ENCODE results near the gene SDK2. TPM values are rescaled to one million over a fixed set of nuclear protein-coding genes. Genes with fewer than 3 reads are reported as not detected.

SDK2 gene
- total RNA-seq, 2 donors from 2014 or later = 0.26 to 0.33 TPM

DNA sequence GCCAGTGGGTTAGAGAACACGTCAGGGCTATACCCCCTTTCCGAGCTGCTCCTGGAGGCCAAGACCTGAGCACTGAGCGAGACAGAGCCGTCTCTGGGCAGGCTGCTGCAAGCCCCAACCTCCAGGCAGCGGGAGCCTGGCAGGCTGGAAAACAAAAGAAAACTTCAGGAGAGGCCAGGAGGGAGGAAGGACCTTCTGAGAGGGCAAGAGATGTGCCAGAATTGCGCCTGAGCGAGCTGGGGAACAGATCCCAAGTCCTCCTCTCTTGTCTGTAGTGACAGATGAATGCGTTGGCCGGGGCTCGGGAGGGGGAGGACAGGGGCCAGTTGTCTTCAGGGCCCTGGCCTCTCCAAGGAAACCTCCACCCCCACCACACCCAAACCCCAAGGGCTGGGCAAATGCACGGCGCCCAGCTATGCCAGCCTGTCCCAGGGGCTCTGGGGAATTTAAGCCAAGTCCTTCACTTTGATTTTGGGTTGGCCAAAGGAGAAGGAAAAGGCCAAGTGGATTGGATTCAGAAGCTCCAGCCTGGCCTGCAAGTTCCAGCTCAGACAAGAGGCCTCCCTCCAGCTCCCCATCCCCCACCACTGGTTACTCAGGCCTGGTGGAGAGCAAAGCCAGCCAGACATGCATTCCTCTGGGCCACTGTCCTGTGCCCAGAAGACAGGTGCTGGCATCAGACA is 18.1 kb downstream of the SDK2 start:
- intact Hi-C loops (cut with DNase I) = no loop called here
- no peak for DNase-seq
- no peaks in the 10 kb centered on the region for H3K36me3 ChIP-seq (replicated peaks in 1 of 2; ENCODE audit: insufficient read depth in 1 of 2, low read depth in 2 of 2)
- H3K4me1 ChIP-seq = no peaks in the 10 kb centered on the region
- no peak overlapping the region for H3K27ac ChIP-seq
- no peak for ATAC-seq
- 73 to 76% methylated on average over 11 of the region's 12 CpGs for WGBS, 2 donors
- H3K27me3 ChIP-seq = no peaks in the 10 kb centered on the region
- TF ChIP-seq POLR2A (IDR thresholded peaks at IDR 0.05) = no peak
- TF ChIP-seq, protein P1, sequence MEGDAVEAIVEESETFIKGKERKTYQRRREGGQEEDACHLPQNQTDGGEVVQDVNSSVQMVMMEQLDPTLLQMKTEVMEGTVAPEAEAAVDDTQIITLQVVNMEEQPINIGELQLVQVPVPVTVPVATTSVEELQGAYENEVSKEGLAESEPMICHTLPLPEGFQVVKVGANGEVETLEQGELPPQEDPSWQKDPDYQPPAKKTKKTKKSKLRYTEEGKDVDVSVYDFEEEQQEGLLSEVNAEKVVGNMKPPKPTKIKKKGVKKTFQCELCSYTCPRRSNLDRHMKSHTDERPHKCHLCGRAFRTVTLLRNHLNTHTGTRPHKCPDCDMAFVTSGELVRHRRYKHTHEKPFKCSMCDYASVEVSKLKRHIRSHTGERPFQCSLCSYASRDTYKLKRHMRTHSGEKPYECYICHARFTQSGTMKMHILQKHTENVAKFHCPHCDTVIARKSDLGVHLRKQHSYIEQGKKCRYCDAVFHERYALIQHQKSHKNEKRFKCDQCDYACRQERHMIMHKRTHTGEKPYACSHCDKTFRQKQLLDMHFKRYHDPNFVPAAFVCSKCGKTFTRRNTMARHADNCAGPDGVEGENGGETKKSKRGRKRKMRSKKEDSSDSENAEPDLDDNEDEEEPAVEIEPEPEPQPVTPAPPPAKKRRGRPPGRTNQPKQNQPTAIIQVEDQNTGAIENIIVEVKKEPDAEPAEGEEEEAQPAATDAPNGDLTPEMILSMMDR (IDR thresholded peaks at IDR 0.05) = no peak
- no peaks in the 10 kb centered on the region for H3K9me3 ChIP-seq
- H3K4me3 ChIP-seq = no peak overlapping the region

DNA sequence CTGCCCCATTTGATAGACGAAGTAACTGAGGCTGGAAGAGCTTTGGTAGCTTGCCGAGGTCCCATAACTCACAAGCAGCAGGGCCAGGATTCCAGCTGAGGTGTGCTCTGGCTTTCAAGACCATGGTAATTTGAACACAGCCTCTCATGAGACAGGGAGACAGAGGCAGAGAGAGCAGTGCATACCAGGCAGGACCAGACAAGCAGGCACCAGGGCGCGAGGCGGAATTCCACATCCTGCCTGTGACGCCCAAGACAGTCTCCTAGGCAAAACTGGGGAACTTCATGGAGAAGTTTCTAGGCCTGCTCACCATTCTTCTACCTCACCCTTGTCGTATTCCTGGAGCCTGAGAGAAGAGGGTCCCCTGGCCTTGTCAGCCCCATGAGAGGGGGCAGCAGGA is 19.2 kb downstream of the SDK2 start:
- DNase-seq (no peak), ATAC-seq (no peak)
- TF ChIP-seq, protein P1 (IDR thresholded peaks at IDR 0.05) = no peak
- TF ChIP-seq POLR2A (IDR thresholded peaks at IDR 0.05) = no peak
- H3K9me3 ChIP-seq = no peaks in the 10 kb centered on the region
- WGBS, 2 donors = 68 to 85% methylated on average over 7 of the region's 7 CpGs
- H3K27me3 ChIP-seq = no peaks in the 10 kb centered on the region
- no peaks in the 10 kb centered on the region for H3K36me3 ChIP-seq (replicated peaks in 1 of 2; ENCODE audit: insufficient read depth in 1 of 2, low read depth in 2 of 2)
- H3K27ac ChIP-seq = no peak overlapping the region
- H3K4me3 ChIP-seq = no peak overlapping the region
- no peaks in the 10 kb centered on the region for H3K4me1 ChIP-seq
- intact Hi-C loops (cut with DNase I) = no loop called here

GRCh38 chr17:73624496-73624988 is 19.7 kb downstream of the SDK2 start:
- Histone ChIP-seq H3K4me3 (no peak overlapping the region), H3K36me3 (replicated peaks in 1 of 2; ENCODE audit: insufficient read depth in 1 of 2, low read depth in 2 of 2) (no peaks in the 10 kb centered on the region), H3K4me1 (no peaks in the 10 kb centered on the region), H3K27ac (no peak overlapping the region), H3K9me3 (no peaks in the 10 kb centered on the region), H3K27me3 (no peaks in the 10 kb centered on the region)
- intact Hi-C loops (cut with DNase I) = no loop called here
- TF ChIP-seq, protein P1 (IDR thresholded peaks at IDR 0.05) = no peak
- no peak for TF ChIP-seq POLR2A (IDR thresholded peaks at IDR 0.05)
- no peak for ATAC-seq
- WGBS, 2 donors = 74 to 75% methylated on average over 7 of the region's 7 CpGs
- DNase-seq = no peak

GRCh38 chr17:73623818-73624217 is 20.4 kb downstream of the SDK2 start:
- DNase-seq (no peak), ATAC-seq (no peak)
- H3K36me3 ChIP-seq (replicated peaks in 1 of 2; ENCODE audit: insufficient read depth in 1 of 2, low read depth in 2 of 2) = no peaks in the 10 kb centered on the region
- H3K4me3 ChIP-seq = no peak overlapping the region
- no peaks in the 10 kb centered on the region for H3K9me3 ChIP-seq
- H3K27me3 ChIP-seq = no peaks in the 10 kb centered on the region
- WGBS, 2 donors = 46 to 57% methylated on average over 3 of the region's 3 CpGs
- H3K4me1 ChIP-seq = no peaks in the 10 kb centered on the region
- no peak overlapping the region for H3K27ac ChIP-seq
- intact Hi-C loops (cut with DNase I) = no loop called here
- no peak for TF ChIP-seq POLR2A (IDR thresholded peaks at IDR 0.05)
- TF ChIP-seq, protein P1 (IDR thresholded peaks at IDR 0.05) = no peak

DNA sequence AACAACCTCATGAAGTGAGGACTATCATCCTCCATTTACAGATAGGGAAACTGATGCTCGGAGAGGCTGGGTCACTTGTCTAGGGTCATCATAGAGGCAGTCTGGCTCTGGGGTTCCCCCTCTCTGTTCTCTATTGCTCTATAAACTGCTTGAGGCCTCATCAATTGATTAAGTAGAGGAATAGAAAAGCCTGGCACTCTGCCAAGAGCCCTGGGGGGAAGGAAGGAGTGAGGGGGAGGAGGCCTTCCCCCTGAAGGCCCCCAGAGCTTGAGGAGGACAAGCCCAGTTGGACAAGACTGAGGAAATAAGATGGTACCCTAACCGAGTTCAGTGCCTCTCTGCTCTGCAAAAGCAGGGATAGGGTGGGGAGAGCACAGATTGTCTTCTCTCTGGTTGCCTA is 21.0 kb downstream of the SDK2 start:
- Histone ChIP-seq H3K9me3 (no peaks in the 10 kb centered on the region), H3K36me3 (replicated peaks in 1 of 2; ENCODE audit: insufficient read depth in 1 of 2, low read depth in 2 of 2) (no peaks in the 10 kb centered on the region), H3K4me3 (no peak overlapping the region), H3K4me1 (no peaks in the 10 kb centered on the region), H3K27ac (no peak overlapping the region), H3K27me3 (no peaks in the 10 kb centered on the region)
- no peak for DNase-seq
- ATAC-seq = no peak
- intact Hi-C loops (cut with DNase I) = no loop called here
- WGBS, 2 donors = 36 to 71% methylated on average over 2 of the region's 2 CpGs
- TF ChIP-seq, protein P1 (IDR thresholded peaks at IDR 0.05) = no peak
- no peak for TF ChIP-seq POLR2A (IDR thresholded peaks at IDR 0.05)
